Transverse colon (tissue), 4 donors: ENCODE data around the gene ABHD12. TPM values are rescaled to one million over a fixed set of nuclear protein-coding genes. Genes with fewer than 3 reads are reported as not detected.
A peak's percentile ranks its signal among the peaks of the same experiment; 100 is the strongest.

ENCODE experiments used
- DNase-seq: peaks from one replicate; pipeline ENCODE4 v3.0.0-alpha.2; 2019
- H3K27ac ChIP-seq, 4 donors: fragments of 200-600 bp; sonication (generic); 2 replicates each; pipeline ENCODE4 v1.5.1; 2016 to 2018; ENCODE audit warnings: inconsistent platforms in 4 of 4
- H3K27me3 ChIP-seq: fragments of 200-600 bp; sonication (generic); 2 replicates; pipeline ENCODE4 v1.5.1; 2017; ENCODE audit warnings: inconsistent platforms
- H3K36me3 ChIP-seq, 4 donors: fragments of 200-600 bp; sonication (generic); 2 replicates each; pipeline ENCODE4 v1.5.1; 2017 to 2019; ENCODE audit warnings: inconsistent platforms in 4 of 4
- H3K4me1 ChIP-seq, 4 donors: fragments of 200-600 bp; sonication (generic); 2 replicates each; pipeline ENCODE4 v1.5.1; 2017 to 2020; ENCODE audit warnings: inconsistent platforms in 4 of 4
- H3K4me3 ChIP-seq, 4 donors: fragments of 200-600 bp; sonication (generic); 1 replicate in 1 of 4; 2 replicates in 3 of 4; pipeline versions ENCODE4 v1.5.1 to v1.6.1; 2017 to 2019; ENCODE audit warnings: inconsistent platforms in 4 of 4
- H3K9me3 ChIP-seq, 2 donors: fragments of 200-600 bp; sonication (generic); 2 replicates each; pipeline ENCODE4 v1.5.1; 2017 to 2019; ENCODE audit warnings: inconsistent platforms in 2 of 2
- EP300 ChIP-seq: sonication (generic); formaldehyde crosslinking; IDR thresholded peaks from one replicate; pipeline ENCODE4 v1.6.1; 2017; ENCODE audit warnings: antibody characterized with exemption, low read depth
- POLR2A ChIP-seq: fragments of 450-650 bp; IDR thresholded peaks from one replicate; pipeline ENCODE4 v1.6.1; 2016; ENCODE audit warnings: antibody characterized with exemption, mild to moderate bottlenecking, moderate library complexity
- POLR2AphosphoS5 ChIP-seq, 3 donors: sonication (generic); formaldehyde crosslinking; IDR thresholded peaks; one replicate each; pipeline ENCODE4 v1.6.1; 2016; ENCODE audit warnings: antibody characterized with exemption in 3 of 3
- WGBS, 2 donors: methylation state at CpG; one replicate each; pipeline ENCODE4 v1.1.5; 2018; ENCODE audit warnings: low coverage in 1 of 2; 5-methylcytosine and 5-hydroxymethylcytosine counted together
- in situ Hi-C, 4 donors: fragments of 200-750 bp; cut with MboI; loops; one replicate each; pipeline versions ENCODE4 v1.15.0 to v1.15.1; 2017; ENCODE audit warnings: low sequenced_read_pairs in 3 of 4, low pct_ligation_motif_present in 1 of 4, low pct_unique_long_range_greater_than_20kb in 1 of 4
- intact Hi-C: fragments of 100-400 bp; cut with DNase I; formaldehyde crosslinking; loops from one replicate; pipeline ENCODE4 v1.15.1; 2023; ENCODE audit warnings: low total_unique reads
- total RNA-seq, 4 donors: library from RNA; depleted of rRNA; stranded (reverse); fragments of >200 nt; gene quantifications; one replicate each; pipeline ENCODE4 v1.1.0, GENCODE V29; 2016
- TF ChIP-seq, protein P1 (sequence below), 5 experiments: fragments of 200-600 bp in 3 of 5; fragments of 450-650 bp in 2 of 5; sonication (generic) in 3 of 5; IDR thresholded peaks; 1 replicate in 2 of 5; 2 replicates in 3 of 5; pipeline ENCODE4 v1.5.1; 2016 to 2017; ENCODE audit warnings: antibody characterized with exemption in 5 of 5, inconsistent platforms in 3 of 5, mild to moderate bottlenecking in 2 of 5, moderate library complexity in 1 of 5

The ABHD12 gene
- total RNA-seq, 4 donors from 2014 or later: 67.3 to 103 (median 73.4) TPM

DNA sequence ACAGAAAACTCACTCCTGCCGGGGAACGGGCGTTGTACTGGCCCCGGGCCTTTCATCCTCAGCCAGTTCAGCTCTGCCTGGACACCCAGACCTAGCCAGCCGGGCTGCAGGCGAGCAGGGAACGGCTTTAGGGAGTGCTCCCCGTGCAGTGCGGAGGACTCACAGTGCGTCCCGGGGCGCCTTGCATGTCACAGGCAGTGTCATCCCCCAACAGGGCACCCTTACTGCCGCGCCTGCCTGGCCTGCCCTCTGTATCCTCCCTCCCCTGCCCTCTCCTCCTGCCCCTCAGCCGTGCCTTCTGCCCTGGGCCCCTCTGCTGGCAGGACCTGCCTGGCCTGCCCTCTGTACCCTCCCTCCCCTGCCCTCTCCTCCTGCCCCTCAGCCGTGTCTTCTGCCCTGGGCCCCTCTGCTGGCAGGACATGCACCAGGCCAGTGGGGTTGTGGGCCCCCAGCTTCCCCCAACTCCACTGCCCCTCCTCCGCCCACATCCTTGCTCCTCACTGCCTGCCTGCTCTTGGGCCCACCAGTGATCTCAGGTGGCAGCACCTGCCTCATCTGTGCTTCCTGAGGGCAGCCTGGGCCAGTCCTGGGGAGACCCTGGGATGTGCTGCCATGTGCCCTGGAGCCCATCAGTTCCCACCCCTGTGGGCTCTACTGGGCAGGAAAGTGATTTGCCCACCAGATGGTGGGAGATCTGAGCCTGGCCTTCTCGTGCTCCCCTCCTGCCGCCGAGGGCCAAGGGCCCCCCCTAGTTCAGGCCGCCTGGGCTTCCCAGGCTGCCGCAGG lies 99.8 kb downstream of the ABHD12 start:
- peaks cover 9 to 16% (median 12%) of the 10 kb centered on the region in 4 donors for H3K4me1 ChIP-seq
- 90% methylated on average over 21 of the region's 22 CpGs; no CpG with 5 or more reads in 1 of the 2 donors for WGBS, 2 donors
- peaks cover 0 to 54% (median 22%) of the 10 kb centered on the region in 4 donors for H3K36me3 ChIP-seq
- TF ChIP-seq, protein P1, sequence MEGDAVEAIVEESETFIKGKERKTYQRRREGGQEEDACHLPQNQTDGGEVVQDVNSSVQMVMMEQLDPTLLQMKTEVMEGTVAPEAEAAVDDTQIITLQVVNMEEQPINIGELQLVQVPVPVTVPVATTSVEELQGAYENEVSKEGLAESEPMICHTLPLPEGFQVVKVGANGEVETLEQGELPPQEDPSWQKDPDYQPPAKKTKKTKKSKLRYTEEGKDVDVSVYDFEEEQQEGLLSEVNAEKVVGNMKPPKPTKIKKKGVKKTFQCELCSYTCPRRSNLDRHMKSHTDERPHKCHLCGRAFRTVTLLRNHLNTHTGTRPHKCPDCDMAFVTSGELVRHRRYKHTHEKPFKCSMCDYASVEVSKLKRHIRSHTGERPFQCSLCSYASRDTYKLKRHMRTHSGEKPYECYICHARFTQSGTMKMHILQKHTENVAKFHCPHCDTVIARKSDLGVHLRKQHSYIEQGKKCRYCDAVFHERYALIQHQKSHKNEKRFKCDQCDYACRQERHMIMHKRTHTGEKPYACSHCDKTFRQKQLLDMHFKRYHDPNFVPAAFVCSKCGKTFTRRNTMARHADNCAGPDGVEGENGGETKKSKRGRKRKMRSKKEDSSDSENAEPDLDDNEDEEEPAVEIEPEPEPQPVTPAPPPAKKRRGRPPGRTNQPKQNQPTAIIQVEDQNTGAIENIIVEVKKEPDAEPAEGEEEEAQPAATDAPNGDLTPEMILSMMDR (IDR thresholded peaks at IDR 0.05): no peak
- no peak for TF ChIP-seq POLR2A
- TF ChIP-seq EP300: no peak
- no peak for TF ChIP-seq POLR2AphosphoS5 (IDR thresholded peaks at IDR 0.05)
- in situ Hi-C loops (loop anchor here in 2 of 4 donors (10.0 to 25.0 kb wide), 2 partner anchors 94 to 104 kb away; partner anchors contain the start of gene ENTPD6 (in 1 of the 2)), intact Hi-C loops (no loop called here)
- no peaks in the 10 kb centered on the region for H3K9me3 ChIP-seq
- no peak overlapping the region for H3K27ac ChIP-seq
- no peaks in the 10 kb centered on the region for H3K27me3 ChIP-seq
- no peak for DNase-seq
- no peak overlapping the region for H3K4me3 ChIP-seq

DNA sequence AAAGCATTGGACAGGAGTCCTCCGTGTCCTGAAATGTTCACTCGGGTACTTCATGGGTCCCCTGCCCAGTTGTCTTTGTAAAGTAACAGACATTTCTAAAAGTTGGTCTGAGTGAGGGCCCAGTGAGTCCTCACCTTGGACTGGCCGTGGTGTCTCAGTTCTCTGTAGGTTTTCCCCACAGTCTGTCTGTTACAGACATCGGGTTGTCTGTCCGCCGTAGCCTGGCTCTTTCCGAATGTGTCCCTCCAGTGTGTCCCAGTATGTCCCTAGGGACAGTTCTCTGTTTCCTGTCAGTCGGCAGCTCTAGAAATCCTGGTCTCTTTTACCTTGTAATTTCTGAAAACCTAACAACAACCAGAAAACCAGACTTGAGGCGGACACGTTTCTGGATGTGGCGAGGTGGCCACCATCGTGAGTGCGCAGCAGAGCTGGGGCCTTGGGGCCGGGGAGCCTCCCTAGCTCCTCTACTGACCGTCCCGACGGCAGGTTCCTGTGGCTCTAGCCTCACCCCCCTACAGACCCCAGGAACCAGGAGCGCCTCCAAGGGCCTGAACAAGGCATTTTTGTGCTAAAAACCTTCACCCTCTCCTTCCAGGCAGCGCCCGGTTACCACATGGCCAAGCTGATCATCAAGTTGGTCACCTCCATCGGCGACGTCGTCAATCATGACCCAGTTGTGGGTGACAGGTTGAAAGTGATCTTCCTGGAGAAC lies 100.6 kb downstream of the ABHD12 start:
- TF ChIP-seq EP300: no peak
- no peak for TF ChIP-seq POLR2A
- no peak for TF ChIP-seq POLR2AphosphoS5 (IDR thresholded peaks at IDR 0.05)
- TF ChIP-seq, protein P1 (IDR thresholded peaks at IDR 0.05): no peak
- DNase-seq: no peak
- no peak overlapping the region for H3K27ac ChIP-seq
- no peaks in the 10 kb centered on the region for H3K27me3 ChIP-seq
- peaks cover 1 to 8% (median 7%) of the 10 kb centered on the region in 4 donors for H3K4me1 ChIP-seq
- WGBS, 2 donors: 94 to 96% methylated on average over 3 to 24 of the region's 24 CpGs
- in situ Hi-C loops (loop anchor here in 2 of 4 donors (10.0 to 25.0 kb wide), 2 partner anchors 95 to 103 kb away; partner anchors contain the start of gene ENTPD6 (in 1 of the 2)), intact Hi-C loops (no loop called here)
- peaks cover 0 to 55% (median 26%) of the 10 kb centered on the region in 4 donors for H3K36me3 ChIP-seq
- no peak overlapping the region for H3K4me3 ChIP-seq
- H3K9me3 ChIP-seq: no peaks in the 10 kb centered on the region

DNA sequence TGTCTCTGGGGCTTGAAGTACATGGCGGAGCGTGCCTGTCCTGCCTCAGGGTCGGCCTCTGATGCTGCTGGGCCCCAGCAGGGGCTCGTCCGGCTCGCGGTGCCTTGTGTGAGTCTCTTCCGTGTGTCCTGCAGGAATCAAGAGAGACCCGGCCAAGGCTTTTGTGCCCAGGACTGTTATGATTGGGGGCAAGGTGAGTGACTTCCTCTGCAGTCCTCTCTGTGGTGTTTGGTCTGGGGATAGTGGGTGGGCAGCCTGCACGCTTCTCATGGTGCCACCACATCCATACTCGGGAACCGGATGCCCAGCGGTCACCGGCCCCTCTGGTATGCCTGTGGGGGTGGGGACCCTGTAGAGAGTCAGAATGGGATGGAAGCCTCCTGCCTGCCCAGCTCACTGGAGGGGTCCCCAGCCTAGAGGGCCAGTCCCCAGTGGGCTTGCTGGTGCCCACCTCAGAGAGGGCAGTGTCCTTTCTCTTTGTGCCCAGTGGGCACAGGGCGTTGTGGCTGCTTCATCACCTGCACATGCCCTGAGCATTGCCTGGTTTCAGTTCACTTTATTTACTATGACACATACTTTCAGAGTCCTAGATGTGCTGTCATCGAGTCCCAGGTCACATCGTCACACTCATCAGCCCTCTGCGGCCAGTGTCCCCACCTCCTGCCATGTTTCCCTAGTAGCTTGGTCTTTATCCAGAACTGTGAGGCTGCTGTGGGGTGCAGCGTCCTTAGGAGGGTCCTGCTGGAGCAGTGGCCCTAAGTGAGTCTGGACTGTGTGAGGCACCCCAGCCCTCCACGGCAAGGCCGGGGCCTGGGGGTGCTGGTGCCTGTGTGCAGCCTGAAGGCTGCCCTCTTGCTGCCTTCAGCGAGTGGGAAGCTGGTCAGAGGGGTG lies 102.1 kb downstream of the ABHD12 start:
- H3K27ac ChIP-seq: peak overlapping the region in 2 of 4 donors; percentile 53 to 60
- H3K9me3 ChIP-seq: no peaks in the 10 kb centered on the region
- in situ Hi-C loops: loop anchor here in 1 of 4 donors (25.0 kb wide), 1 partner anchor 101 kb away; the partner anchor contains the start of gene ENTPD6
- peak; percentile 55 for DNase-seq
- TF ChIP-seq EP300: no peak
- TF ChIP-seq POLR2AphosphoS5 (IDR thresholded peaks at IDR 0.05): no peak
- intact Hi-C loops: no loop called here
- H3K27me3 ChIP-seq: no peaks in the 10 kb centered on the region
- peaks cover 0 to 62% (median 28%) of the 10 kb centered on the region in 4 donors for H3K36me3 ChIP-seq
- no peak overlapping the region for H3K4me3 ChIP-seq
- H3K4me1 ChIP-seq: no peaks in the 10 kb centered on the region
- 90% methylated on average over 18 of the region's 22 CpGs; no CpG with 5 or more reads in 1 of the 2 donors for WGBS, 2 donors

DNA sequence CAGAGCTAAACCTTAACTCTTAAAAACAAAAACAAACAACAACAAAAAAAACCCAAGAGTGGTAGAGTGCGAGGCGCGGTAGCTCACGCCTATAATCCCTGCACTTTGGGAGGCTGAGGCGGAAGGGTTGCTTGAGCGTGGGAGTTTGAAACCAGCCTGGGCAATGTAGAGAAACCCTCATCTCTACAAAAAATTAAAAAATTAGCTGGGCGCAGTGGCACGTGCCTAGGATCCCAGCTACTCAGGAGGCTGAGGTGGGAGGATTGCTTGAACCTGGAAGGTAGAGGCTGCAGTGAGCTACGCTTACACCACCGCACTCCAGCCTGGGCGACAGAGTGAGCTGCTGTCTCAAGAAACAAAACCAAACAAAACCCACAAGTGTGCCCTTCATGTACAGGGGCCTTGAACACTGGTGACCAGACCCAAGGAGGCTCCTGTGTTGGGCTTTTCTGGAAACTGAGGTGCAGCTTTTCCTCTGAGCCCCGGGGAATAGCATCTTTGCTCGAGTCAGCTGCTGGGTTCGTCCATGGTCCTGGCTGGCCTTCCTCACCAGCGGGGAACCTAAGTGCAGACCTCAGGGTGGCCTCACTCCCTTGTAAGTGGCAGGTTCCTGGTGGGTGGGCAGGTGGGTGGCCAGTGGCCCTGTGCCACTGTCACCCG lies 102.9 kb downstream of the ABHD12 start:
- intact Hi-C loops: no loop called here
- in situ Hi-C loops: loop anchor here in 1 of 4 donors (25.0 kb wide), 1 partner anchor 100 kb away; the partner anchor contains the start of gene ENTPD6
- no peak for TF ChIP-seq POLR2A
- TF ChIP-seq EP300: no peak
- TF ChIP-seq, protein P1 (IDR thresholded peaks at IDR 0.05): no peak
- TF ChIP-seq POLR2AphosphoS5 (IDR thresholded peaks at IDR 0.05): no peak
- peak; percentile 4 for DNase-seq
- no peak overlapping the region for H3K27ac ChIP-seq
- no peaks in the 10 kb centered on the region for H3K9me3 ChIP-seq
- H3K4me3 ChIP-seq: no peak overlapping the region
- 90% methylated on average over 2 to 14 of the region's 16 CpGs for WGBS, 2 donors
- no peaks in the 10 kb centered on the region for H3K4me1 ChIP-seq
- peaks cover 0 to 62% (median 28%) of the 10 kb centered on the region in 4 donors for H3K36me3 ChIP-seq
- no peaks in the 10 kb centered on the region for H3K27me3 ChIP-seq
